A673 (cell line): ENCODE measurements around the gene ZNF511. TPM values are rescaled to one million over a fixed set of nuclear protein-coding genes. Genes with fewer than 3 reads are reported as not detected.
"Not testable (repeated sequence)": the region's sequence is repeated elsewhere in the genome, so short reads cannot be mapped to it uniquely, and the experiment has no call there.

ENCODE experiments used
- BruUV-seq: library from RNA; stranded (reverse); fragments of 400-500 nt; replicated peaks from 2 replicates; lab custom pipeline; 2021; lab: Mats Ljungman, UMichigan
- CTCF ChIA-PET: fragments of 300-600 bp; sonication (Branson Sonifier 250); formaldehyde crosslinking; loops from one replicate; lab custom pipeline; 2022; ENCODE audit warnings: antibody characterized with exemption; lab: Charles Lee
- POLR2A ChIA-PET: fragments of 300-600 bp; sonication (Branson Sonifier 250); formaldehyde crosslinking; loops from one replicate; lab custom pipeline; 2022; ENCODE audit warnings: antibody characterized with exemption; ENCODE audit not compliant: low non-redundant PET; lab: Charles Lee
- DNase-seq: peaks from one replicate; pipeline ENCODE4 v3.0.0-alpha.2; 2015; ENCODE audit warnings: low spot score
- H3K27ac ChIP-seq: fragments of 200-600 bp; sonication (generic); 2 replicates; pipeline ENCODE4 v1.5.1; 2016; ENCODE audit warnings: mixed run types, low read depth, mild to moderate bottlenecking, mixed read lengths, antibody characterized with exemption, low read length; ENCODE audit not compliant: poor library complexity, severe bottlenecking
- H3K27me3 ChIP-seq: fragments of 200-600 bp; sonication (generic); replicated peaks from 2 replicates; pipeline ENCODE4 v1.6.1; 2017; ENCODE audit warnings: mixed run types, low read depth, mild to moderate bottlenecking, mixed read lengths, antibody characterized with exemption, low read length; ENCODE audit not compliant: insufficient read depth, poor library complexity
- H3K36me3 ChIP-seq: fragments of 200-600 bp; sonication (generic); 2 replicates; pipeline ENCODE4 v1.6.1; 2016; ENCODE audit warnings: mixed run types, mild to moderate bottlenecking, mixed read lengths, antibody characterized with exemption, low read length; ENCODE audit not compliant: insufficient read depth, poor library complexity, severe bottlenecking
- H3K4me1 ChIP-seq: fragments of 200-600 bp; sonication (generic); 2 replicates; pipeline ENCODE4 v1.6.1; 2017; ENCODE audit warnings: mixed run types, mild to moderate bottlenecking, mixed read lengths, antibody characterized with exemption, low read length; ENCODE audit not compliant: insufficient read depth, poor library complexity, severe bottlenecking
- H3K4me3 ChIP-seq: fragments of 200-600 bp; sonication (generic); 2 replicates; pipeline ENCODE4 v1.5.1; 2016; ENCODE audit warnings: low read depth, mixed run types, mild to moderate bottlenecking, mixed read lengths, low read length; ENCODE audit not compliant: poor library complexity, severe bottlenecking
- H3K9me3 ChIP-seq: fragments of 200-600 bp; sonication (generic); 2 replicates; pipeline ENCODE4 v1.6.1; 2016; ENCODE audit warnings: mixed run types, low read depth, mild to moderate bottlenecking, mixed read lengths, antibody characterized with exemption, low read length; ENCODE audit not compliant: poor library complexity, severe bottlenecking
- EZH2 ChIP-seq: fragments of 200-600 bp; sonication (generic); IDR thresholded peaks from 2 replicates; pipeline ENCODE4 v1.6.1; 2017; ENCODE audit warnings: borderline replicate concordance, low read depth, mild to moderate bottlenecking, mixed read lengths, antibody characterized with exemption, low read length; ENCODE audit not compliant: poor library complexity, severe bottlenecking
- intact Hi-C: fragments of 100-400 bp; cut with micrococcal nuclease; formaldehyde crosslinking; loops from one replicate; pipeline ENCODE4 v1.10.0; 2022; ENCODE audit not compliant: unreplicated experiment
- total RNA-seq: library from RNA; stranded (reverse); gene quantifications from 2 replicates; pipeline ENCODE4 v1.2.3, GENCODE V29; 2021
- TF ChIP-seq, protein P1 (sequence below): fragments of 300-800, 200-600 bp; sonication (generic); conservative IDR thresholded peaks from 2 replicates; pipeline ENCODE4 v1.5.1; 2017; ENCODE audit warnings: low read depth, mild to moderate bottlenecking, antibody characterized with exemption, low read length, moderate library complexity, mixed read lengths

The ZNF511 gene
- total RNA-seq, 1 experiment from 2014 or later, result 61.4 TPM

DNA sequence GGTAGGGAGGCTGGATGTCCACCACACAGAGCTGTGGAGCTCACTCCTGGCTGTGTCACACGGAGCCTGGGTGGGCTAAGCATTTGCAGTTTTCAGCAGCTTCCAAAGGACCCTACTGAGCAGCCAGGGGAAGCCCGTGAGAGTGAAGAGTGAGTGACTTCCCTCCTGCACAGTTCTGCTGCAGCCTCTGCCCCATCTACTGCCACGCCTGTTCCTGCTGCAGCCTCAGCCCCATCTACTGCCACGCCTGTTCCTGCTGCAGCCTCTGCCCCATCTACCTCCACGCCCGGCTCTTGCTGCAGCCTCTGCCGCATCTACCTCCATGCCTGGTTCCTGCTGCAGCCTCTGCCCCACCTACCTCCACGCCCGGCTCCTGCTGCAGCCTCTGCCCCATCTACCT, 44.3 kb upstream of the ZNF511 start:
- POLR2A ChIA-PET, result no interaction called here

DNA sequence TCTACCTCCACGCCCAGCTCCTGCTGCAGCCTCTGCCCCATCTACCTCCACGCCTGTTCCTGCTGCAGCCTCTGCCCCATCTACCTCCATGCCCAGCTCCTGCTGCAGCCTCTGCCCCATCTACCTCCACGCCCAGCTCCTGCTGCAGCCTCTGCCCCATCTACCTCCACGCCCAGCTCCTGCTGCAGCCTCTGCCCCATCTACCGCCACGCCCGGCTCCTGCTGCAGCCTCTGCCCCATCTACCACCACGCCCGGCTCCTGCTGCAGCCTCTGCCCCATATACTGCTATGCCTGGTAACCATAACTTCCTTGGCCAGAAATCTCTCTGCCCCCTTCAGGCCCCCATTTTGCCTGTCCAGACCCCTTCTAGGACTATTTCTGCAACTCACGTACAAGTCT, 43.7 kb upstream of the ZNF511 start:
- H3K4me1 ChIP-seq, BruUV-seq, H3K27me3 ChIP-seq, CTCF ChIA-PET, H3K9me3 ChIP-seq, H3K27ac ChIP-seq, H3K4me3 ChIP-seq, DNase-seq, intact Hi-C loops, H3K36me3 ChIP-seq, POLR2A ChIA-PET: not testable (repeated sequence)

More for the DNA sequence above, 44.3 kb upstream of the ZNF511 start:
- Histone ChIP-seq H3K27me3 (no peaks in the 10 kb centered on the region), H3K9me3 (no peaks in the 10 kb centered on the region), H3K4me1 (peaks cover 11% of the 10 kb centered on the region), H3K36me3 (no peaks in the 10 kb centered on the region), H3K27ac (no peak overlapping the region), H3K4me3 (no peak overlapping the region)
- TF ChIP-seq EZH2, result no peak
- TF ChIP-seq, protein P1, sequence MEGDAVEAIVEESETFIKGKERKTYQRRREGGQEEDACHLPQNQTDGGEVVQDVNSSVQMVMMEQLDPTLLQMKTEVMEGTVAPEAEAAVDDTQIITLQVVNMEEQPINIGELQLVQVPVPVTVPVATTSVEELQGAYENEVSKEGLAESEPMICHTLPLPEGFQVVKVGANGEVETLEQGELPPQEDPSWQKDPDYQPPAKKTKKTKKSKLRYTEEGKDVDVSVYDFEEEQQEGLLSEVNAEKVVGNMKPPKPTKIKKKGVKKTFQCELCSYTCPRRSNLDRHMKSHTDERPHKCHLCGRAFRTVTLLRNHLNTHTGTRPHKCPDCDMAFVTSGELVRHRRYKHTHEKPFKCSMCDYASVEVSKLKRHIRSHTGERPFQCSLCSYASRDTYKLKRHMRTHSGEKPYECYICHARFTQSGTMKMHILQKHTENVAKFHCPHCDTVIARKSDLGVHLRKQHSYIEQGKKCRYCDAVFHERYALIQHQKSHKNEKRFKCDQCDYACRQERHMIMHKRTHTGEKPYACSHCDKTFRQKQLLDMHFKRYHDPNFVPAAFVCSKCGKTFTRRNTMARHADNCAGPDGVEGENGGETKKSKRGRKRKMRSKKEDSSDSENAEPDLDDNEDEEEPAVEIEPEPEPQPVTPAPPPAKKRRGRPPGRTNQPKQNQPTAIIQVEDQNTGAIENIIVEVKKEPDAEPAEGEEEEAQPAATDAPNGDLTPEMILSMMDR, result no peak
- BruUV-seq, result no TSS peak
- DNase-seq, result no peak
- CTCF ChIA-PET, result no interaction called here
- intact Hi-C loops, result no loop called here

DNA sequence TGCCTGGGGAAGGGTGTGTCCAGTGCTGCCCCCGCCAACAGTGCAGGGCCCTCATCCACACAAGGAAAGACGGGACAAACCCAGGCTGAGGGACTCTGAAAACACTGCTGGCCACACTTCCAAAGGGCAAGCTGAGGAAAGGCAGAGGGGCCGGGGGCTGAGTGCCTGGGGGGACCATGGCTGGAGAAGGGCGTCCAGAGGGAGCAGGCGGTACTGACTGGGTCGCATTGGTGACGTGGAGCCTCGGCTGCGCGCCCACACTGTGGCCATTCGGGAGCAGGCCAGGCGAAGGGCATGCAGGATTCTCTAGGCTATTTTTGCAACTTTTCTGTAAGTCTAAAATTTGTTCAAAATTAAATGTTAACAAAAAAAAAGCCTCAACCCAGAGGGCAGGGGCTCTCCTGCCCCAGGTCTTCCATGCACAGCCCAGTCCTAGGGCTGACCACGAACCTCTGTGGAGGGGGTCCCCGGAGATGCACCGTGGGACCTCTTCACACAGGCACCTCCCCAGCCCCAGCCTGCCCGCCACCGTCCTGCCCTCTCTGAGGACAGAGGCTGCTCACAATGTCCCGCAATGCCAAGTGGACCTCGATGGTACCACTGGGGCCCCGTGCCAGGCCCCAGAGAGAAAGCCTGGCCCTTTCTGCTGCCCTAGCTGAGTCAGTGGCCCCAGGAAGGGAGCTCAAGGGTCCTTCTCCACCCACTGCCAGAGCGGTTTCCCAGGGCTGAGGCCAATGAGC, 42.5 kb upstream of the ZNF511 start:
- Histone ChIP-seq H3K36me3 (no peaks in the 10 kb centered on the region), H3K4me3 (no peak overlapping the region), H3K27ac (no peak overlapping the region), H3K27me3 (no peaks in the 10 kb centered on the region), H3K9me3 (no peaks in the 10 kb centered on the region), H3K4me1 (peaks cover 2% of the 10 kb centered on the region)
- intact Hi-C loops, result no loop called here
- no TSS peak for BruUV-seq
- TF ChIP-seq EZH2, result no peak
- TF ChIP-seq, protein P1, result no peak
- CTCF ChIA-PET, result no interaction called here
- no peak for DNase-seq
- POLR2A ChIA-PET, result no interaction called here

DNA sequence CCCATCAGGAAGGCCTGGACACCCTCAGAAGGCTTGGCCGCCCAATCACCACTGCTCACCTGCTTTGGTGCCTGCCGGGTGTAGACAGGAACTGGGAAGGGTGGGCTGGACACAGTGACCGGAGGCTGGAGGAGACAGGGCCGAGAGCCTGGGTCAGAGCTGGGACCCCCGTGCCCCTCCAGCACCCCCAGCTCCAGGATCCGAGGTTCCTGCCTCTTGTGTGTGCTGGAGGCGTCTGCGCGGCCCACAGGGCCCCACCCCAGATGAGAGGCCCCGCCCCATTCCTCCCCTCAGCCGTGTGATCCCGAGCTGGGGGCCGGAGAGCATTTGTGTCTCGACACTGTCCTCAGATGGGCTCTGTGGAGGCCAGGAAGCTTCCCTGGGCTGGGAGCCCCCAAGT, 41.4 kb upstream of the ZNF511 start:
- intact Hi-C loops, result no loop called here
- H3K27me3 ChIP-seq, result no peaks in the 10 kb centered on the region
- DNase-seq, result no peak
- H3K9me3 ChIP-seq, result no peaks in the 10 kb centered on the region
- BruUV-seq, result no TSS peak
- CTCF ChIA-PET, result no interaction called here
- H3K36me3 ChIP-seq, result no peaks in the 10 kb centered on the region
- POLR2A ChIA-PET, result interaction anchor here (0.6 kb wide), 1 partner anchor 33 kb away, joined by 3 read pairs; no protein-coding TSS in a partner anchor
- no peak overlapping the region for H3K4me3 ChIP-seq
- no peaks in the 10 kb centered on the region for H3K4me1 ChIP-seq
- no peak overlapping the region for H3K27ac ChIP-seq
- TF ChIP-seq, protein P1, result no peak
- TF ChIP-seq EZH2, result no peak
